Measurements from ENCODE around the gene ZNF587B. TPM values are rescaled to one million over a fixed set of nuclear protein-coding genes. Genes with fewer than 3 reads are reported as not detected.

ZNF587B gene
- total and polyA plus RNA-seq, 10 of the 15 experiments (the other 5 are each of a cell fraction or from before 2014, with no cell fraction given) = 4.1 to 33.9 (median 15.2) TPM

- peak; percentile 94 for TF ChIP-seq ZBTB40 (IDR thresholded peaks at IDR 0.05; ENCODE audit: borderline replicate concordance)
- peak; percentile 70; the same call in 1 of the 2 replicates for TF ChIP-seq LARP7 (IDR thresholded peaks at IDR 0.05)
- TF ChIP-seq SMAD5 (IDR thresholded peaks at IDR 0.05; ENCODE audit: low read depth) = no peak; the same call in 1 of the 2 replicates
- TF ChIP-seq, protein P1, sequence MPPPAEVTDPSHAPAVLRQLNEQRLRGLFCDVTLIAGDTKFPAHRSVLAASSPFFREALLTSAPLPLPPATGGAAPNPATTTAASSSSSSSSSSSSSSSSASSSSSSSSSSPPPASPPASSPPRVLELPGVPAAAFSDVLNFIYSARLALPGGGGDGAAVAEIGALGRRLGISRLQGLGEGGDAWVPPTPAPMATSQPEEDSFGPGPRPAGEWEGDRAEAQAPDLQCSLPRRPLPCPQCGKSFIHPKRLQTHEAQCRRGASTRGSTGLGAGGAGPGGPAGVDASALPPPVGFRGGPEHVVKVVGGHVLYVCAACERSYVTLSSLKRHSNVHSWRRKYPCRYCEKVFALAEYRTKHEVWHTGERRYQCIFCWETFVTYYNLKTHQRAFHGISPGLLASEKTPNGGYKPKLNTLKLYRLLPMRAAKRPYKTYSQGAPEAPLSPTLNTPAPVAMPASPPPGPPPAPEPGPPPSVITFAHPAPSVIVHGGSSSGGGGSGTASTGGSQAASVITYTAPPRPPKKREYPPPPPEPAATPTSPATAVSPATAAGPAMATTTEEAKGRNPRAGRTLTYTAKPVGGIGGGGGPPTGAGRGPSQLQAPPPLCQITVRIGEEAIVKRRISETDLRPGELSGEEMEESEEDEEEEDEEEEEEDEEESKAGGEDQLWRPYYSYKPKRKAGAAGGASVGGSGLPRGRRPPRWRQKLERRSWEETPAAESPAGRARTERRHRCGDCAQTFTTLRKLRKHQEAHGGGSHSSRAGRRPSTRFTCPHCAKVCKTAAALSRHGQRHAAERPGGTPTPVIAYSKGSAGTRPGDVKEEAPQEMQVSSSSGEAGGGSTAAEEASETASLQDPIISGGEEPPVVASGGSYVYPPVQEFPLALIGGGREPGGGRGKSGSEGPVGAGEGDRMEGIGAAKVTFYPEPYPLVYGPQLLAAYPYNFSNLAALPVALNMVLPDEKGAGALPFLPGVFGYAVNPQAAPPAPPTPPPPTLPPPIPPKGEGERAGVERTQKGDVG (CRISPR knock-in tag; IDR thresholded peaks at IDR 0.05) = no peak
- TF ChIP-seq ZNF274 (IDR thresholded peaks at IDR 0.05; ENCODE audit: insufficient read depth, insufficient read length) = no peak
- no peak; the same call in 1 of the 2 replicates for TF ChIP-seq NFYA (IDR thresholded peaks at IDR 0.05; ENCODE audit: borderline replicate concordance, low read depth, low read length)
- TF ChIP-seq ATF7 (IDR thresholded peaks at IDR 0.05; ENCODE audit: low read depth) = peak; percentile 68
- 0 out of 2 replicates have a peak, but pooled peaks have one; percentile 8 for TF ChIP-seq ZNF384 (IDR thresholded peaks at IDR 0.05; ENCODE audit: borderline replicate concordance, low read depth, low read length)
- peak; percentile 81; the same call in 1 of the 2 replicates for TF ChIP-seq CHD2 (IDR thresholded peaks at IDR 0.05; ENCODE audit: borderline replicate concordance, low read depth, low read length)
- no peak for TF ChIP-seq SMAD1 (IDR thresholded peaks at IDR 0.05; ENCODE audit: low read depth, partially characterized antibody)
- no peak for TF ChIP-seq MYB (IDR thresholded peaks at IDR 0.05; ENCODE audit: borderline replicate concordance, low read depth, low read length)
- TF ChIP-seq, protein P2, sequence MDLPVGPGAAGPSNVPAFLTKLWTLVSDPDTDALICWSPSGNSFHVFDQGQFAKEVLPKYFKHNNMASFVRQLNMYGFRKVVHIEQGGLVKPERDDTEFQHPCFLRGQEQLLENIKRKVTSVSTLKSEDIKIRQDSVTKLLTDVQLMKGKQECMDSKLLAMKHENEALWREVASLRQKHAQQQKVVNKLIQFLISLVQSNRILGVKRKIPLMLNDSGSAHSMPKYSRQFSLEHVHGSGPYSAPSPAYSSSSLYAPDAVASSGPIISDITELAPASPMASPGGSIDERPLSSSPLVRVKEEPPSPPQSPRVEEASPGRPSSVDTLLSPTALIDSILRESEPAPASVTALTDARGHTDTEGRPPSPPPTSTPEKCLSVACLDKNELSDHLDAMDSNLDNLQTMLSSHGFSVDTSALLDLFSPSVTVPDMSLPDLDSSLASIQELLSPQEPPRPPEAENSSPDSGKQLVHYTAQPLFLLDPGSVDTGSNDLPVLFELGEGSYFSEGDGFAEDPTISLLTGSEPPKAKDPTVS (IDR thresholded peaks at IDR 0.05; ENCODE audit: low read depth, low read length) = no peak
- TF ChIP-seq RB1 (IDR thresholded peaks at IDR 0.05; ENCODE audit: borderline replicate concordance) = no peak
- no peak for TF ChIP-seq STAT3 (IDR thresholded peaks at IDR 0.05; ENCODE audit: low read depth, low read length)
- no peak; the same call in 1 of the 2 replicates for TF ChIP-seq MTA2 (IDR thresholded peaks at IDR 0.05; ENCODE audit: low read depth)
- peak; percentile 95 for TF ChIP-seq GABPA (IDR thresholded peaks at IDR 0.05; ENCODE audit: low read depth)
- 0 out of 3 replicates have a peak, but pooled peaks have one; percentile 38 for TF ChIP-seq POU2F2 (IDR thresholded peaks at IDR 0.05; ENCODE audit: borderline replicate concordance, low read depth, low read length)
- TF ChIP-seq PAX5 (IDR thresholded peaks at IDR 0.05; ENCODE audit: borderline replicate concordance, low read depth, low read length) = no peak
- no peak for TF ChIP-seq PAX8 (IDR thresholded peaks at IDR 0.05)
- TF ChIP-seq EP300 (IDR thresholded peaks at IDR 0.05; ENCODE audit: borderline replicate concordance in 1 of 2, control insufficient read depth in 1 of 2, low read depth in 2 of 2, low read length in 2 of 2) = no peak
- TF ChIP-seq SPI1 (IDR thresholded peaks at IDR 0.05; ENCODE audit: borderline replicate concordance, insufficient read depth, low read depth, low read length) = no peak
- TF ChIP-seq HDGF (IDR thresholded peaks at IDR 0.05) = no peak
These were observed 10.5 kb upstream of the ZNF587B start (continued) for GRCh38 chr19:57819475-57820148.

All from GM12878 (cell line).